ENCODE measurements around the gene SOCS7. TPM values are rescaled to one million over a fixed set of nuclear protein-coding genes. Genes with fewer than 3 reads are reported as not detected.

The SOCS7 gene
- total RNA-seq, 5 donors from 2014 or later (not counting 1 experiment from before 2014, with no cell fraction given): 18.9 to 24.5 (median 20.7) TPM

DNA sequence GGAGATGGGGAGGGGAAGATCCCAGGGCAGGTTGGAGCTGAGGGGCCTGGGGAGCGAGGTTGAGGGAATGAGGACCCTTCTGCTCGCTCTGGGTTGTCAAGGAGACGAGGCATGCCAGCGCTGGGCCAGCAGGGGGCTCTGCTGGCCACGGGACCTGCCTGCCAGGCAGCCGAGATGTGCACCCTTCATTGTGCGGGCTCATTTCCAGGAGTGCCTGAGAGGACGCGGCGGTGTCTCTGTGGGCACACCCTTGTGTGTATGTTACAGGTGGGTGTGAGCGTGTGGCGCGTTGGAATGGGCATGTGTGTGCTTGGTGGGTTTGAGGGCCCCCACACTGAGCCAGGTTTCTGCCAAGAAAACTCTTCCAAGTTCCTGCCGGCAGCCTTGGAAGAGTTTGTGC lies 92.5 kb downstream of the SOCS7 start:
- Histone ChIP-seq H3K4me3 (ENCODE audit: control insufficient read depth in 1 of 2, extremely low read depth in 1 of 2, low read length in 1 of 2) (no peak overlapping the region), H3K9me3 (no peaks in the 10 kb centered on the region), H3K27ac (ENCODE audit: low read length) (no peak overlapping the region), H3K4me1 (ENCODE audit: control insufficient read depth in 1 of 2, extremely low read depth in 1 of 2, insufficient read depth in 2 of 2, low read length in 2 of 2) (peaks cover 0 to 10% of the 10 kb centered on the region in 2 experiments), H3K27me3 (replicated peaks in 1 of 2; ENCODE audit: control insufficient read depth in 2 of 2, extremely low read depth in 1 of 2, insufficient read depth in 2 of 2, low read length in 1 of 2) (peaks cover 0 to 42% of the 10 kb centered on the region in 2 experiments), H3K36me3 (ENCODE audit: control insufficient read depth in 2 of 2, extremely low read depth in 1 of 2, insufficient read depth in 1 of 2, low read length in 1 of 2) (no peaks in the 10 kb centered on the region)
- ChIA-PET POLR2A (no interaction called here), CTCF (no interaction called here)
- H3K9me3 Mint-ChIP-seq: no peaks in the 10 kb centered on the region
- H3K27me3 Mint-ChIP-seq: peaks cover 0 to 14% of the 10 kb centered on the region in 2 donors
- ATAC-seq (replicated peaks in 1 of 4) (peak; percentile 83 to 89 (median 87)), DNase-seq (peak in 32 of 35 experiments; percentile 10 to 66 (median 44))
- 26% methylated on average over 12 of the region's 14 CpGs for WGBS (ENCODE audit: insufficient coverage)
- no peaks in the 10 kb centered on the region for H3K36me3 Mint-ChIP-seq
- H3K4me3 Mint-ChIP-seq: peak overlapping the region in 1 of 3 donors; percentile 44
- H3K4me1 Mint-ChIP-seq: peaks cover 3 to 10% (median 5%) of the 10 kb centered on the region in 3 donors
- H3K27ac Mint-ChIP-seq: no peak overlapping the region

DNA sequence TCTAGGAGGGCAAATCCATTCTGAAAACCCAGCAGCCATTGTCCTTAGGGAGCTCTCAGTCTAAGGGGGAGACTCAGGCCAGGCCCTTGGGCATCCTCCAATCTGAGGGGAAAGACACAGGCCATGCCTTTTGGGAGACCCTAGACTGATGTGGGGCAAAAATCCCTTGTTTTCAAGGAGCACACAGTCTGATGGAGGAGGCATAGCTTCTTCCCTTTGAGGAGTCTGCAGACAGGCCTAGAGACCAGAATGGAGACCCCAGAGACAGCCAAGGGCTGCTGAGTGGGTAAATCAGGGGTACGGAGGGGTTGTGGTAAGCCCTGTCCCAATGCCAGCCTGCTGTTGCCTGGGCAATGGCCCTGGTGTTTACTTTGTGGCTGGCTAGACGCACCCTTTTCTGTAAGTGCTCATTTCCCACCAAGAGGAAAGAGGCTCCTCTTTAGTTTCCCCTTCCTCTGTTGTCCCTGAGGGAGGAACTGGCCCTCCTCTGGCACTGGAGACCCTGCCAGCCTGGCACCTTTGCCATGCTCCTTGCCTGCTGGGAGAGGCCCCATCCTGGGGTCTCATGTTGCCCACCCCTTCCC lies 96.0 kb downstream of the SOCS7 start:
- ATAC-seq (replicated peaks in 1 of 4): no peak
- Histone ChIP-seq H3K9me3 (no peaks in the 10 kb centered on the region), H3K4me1 (ENCODE audit: control insufficient read depth in 1 of 2, extremely low read depth in 1 of 2, insufficient read depth in 2 of 2, low read length in 2 of 2) (peaks cover 0 to 10% of the 10 kb centered on the region in 2 experiments), H3K4me3 (ENCODE audit: control insufficient read depth in 1 of 2, extremely low read depth in 1 of 2, low read length in 1 of 2) (no peak overlapping the region), H3K27me3 (replicated peaks in 1 of 2; ENCODE audit: control insufficient read depth in 2 of 2, extremely low read depth in 1 of 2, insufficient read depth in 2 of 2, low read length in 1 of 2) (peaks cover 0 to 56% of the 10 kb centered on the region in 2 experiments), H3K27ac (ENCODE audit: low read length) (no peak overlapping the region), H3K36me3 (ENCODE audit: control insufficient read depth in 2 of 2, extremely low read depth in 1 of 2, insufficient read depth in 1 of 2, low read length in 1 of 2) (no peaks in the 10 kb centered on the region)
- no peak overlapping the region for H3K27ac Mint-ChIP-seq
- no peak overlapping the region for H3K4me3 Mint-ChIP-seq
- POLR2A ChIA-PET: no interaction called here
- no peak for DNase-seq
- peaks cover 6 to 10% (median 8%) of the 10 kb centered on the region in 3 donors for H3K4me1 Mint-ChIP-seq
- 31% methylated on average over 2 of the region's 2 CpGs for WGBS (ENCODE audit: insufficient coverage)
- H3K9me3 Mint-ChIP-seq: no peaks in the 10 kb centered on the region
- H3K36me3 Mint-ChIP-seq: no peaks in the 10 kb centered on the region
- H3K27me3 Mint-ChIP-seq: peaks cover 9 to 29% of the 10 kb centered on the region in 2 donors
- CTCF ChIA-PET: no interaction called here

DNA sequence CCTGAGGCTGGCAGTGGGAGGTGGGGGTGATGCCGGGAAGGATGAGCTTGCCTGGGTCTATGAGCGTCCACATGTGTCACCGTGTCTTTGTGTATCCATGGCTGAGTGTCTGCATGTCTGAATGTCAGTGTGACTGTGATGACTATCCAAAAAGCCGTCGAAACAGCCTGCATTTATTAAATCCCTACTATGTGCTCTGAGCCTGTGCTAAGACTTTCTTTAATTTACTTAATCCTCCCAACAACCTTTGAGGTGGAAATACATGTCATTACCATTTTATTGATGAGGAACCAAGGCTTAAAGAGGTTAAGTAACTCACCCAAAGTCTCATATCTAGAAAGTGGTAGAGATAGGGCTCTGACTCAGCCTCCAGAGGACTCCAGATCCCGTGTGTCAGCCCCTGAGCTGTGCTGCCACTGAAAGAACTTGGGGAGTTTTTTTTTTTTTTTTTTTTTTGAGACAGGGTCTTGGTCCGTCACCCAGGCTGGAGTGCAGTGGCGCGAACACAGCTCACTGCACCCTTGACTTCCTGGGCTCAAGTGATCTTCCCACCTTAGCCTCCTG lies 96.6 kb downstream of the SOCS7 start:
- POLR2A ChIA-PET: no interaction called here
- Mint-ChIP-seq H3K4me3 (no peak overlapping the region), H3K9me3 (no peaks in the 10 kb centered on the region), H3K36me3 (no peaks in the 10 kb centered on the region), H3K4me1 (peaks cover 13 to 16% (median 15%) of the 10 kb centered on the region in 3 donors), H3K27ac (no peak overlapping the region), H3K27me3 (peaks cover 16 to 31% of the 10 kb centered on the region in 2 donors)
- Histone ChIP-seq H3K27ac (ENCODE audit: low read length) (no peak overlapping the region), H3K4me1 (ENCODE audit: control insufficient read depth in 1 of 2, extremely low read depth in 1 of 2, insufficient read depth in 2 of 2, low read length in 2 of 2) (peaks cover 0 to 12% of the 10 kb centered on the region in 2 experiments), H3K27me3 (replicated peaks in 1 of 2; ENCODE audit: control insufficient read depth in 2 of 2, extremely low read depth in 1 of 2, insufficient read depth in 2 of 2, low read length in 1 of 2) (peaks cover 0 to 58% of the 10 kb centered on the region in 2 experiments), H3K36me3 (ENCODE audit: control insufficient read depth in 2 of 2, extremely low read depth in 1 of 2, insufficient read depth in 1 of 2, low read length in 1 of 2) (no peaks in the 10 kb centered on the region), H3K4me3 (ENCODE audit: control insufficient read depth in 1 of 2, extremely low read depth in 1 of 2, low read length in 1 of 2) (no peak overlapping the region), H3K9me3 (no peaks in the 10 kb centered on the region)
- DNase-seq (no peak), ATAC-seq (replicated peaks in 1 of 4) (no peak)
- no CpG with 5 or more reads among the region's 9 CpGs for WGBS (ENCODE audit: insufficient coverage)
- CTCF ChIA-PET: no interaction called here

DNA sequence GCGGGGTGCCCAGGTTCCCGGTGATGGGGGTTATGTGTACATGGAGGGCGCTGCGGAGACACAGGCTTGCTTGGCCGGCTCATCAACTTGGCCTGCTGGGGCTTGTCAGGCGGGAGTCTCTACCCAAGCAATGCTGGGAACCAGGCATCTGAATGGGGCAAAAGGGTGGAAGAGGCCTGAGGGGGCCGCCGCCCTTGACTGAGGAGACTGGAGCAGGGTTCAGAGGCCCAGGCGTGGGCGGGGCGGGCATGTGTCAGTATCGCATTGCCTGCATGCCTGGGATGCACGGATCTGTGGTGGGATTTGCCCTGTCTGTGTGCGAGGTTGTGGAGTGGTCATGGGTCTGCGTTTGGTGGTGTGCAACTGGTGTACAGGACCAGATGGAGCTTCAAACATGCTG lies 97.7 kb downstream of the SOCS7 start:
- POLR2A ChIA-PET: no interaction called here
- ATAC-seq (replicated peaks in 1 of 4) (no peak), DNase-seq (no peak)
- Histone ChIP-seq H3K27ac (ENCODE audit: low read length) (no peak overlapping the region), H3K4me1 (ENCODE audit: control insufficient read depth in 1 of 2, extremely low read depth in 1 of 2, insufficient read depth in 2 of 2, low read length in 2 of 2) (peaks cover 0 to 8% of the 10 kb centered on the region in 2 experiments), H3K4me3 (ENCODE audit: control insufficient read depth in 1 of 2, extremely low read depth in 1 of 2, low read length in 1 of 2) (no peak overlapping the region), H3K36me3 (ENCODE audit: control insufficient read depth in 2 of 2, extremely low read depth in 1 of 2, insufficient read depth in 1 of 2, low read length in 1 of 2) (no peaks in the 10 kb centered on the region), H3K9me3 (no peaks in the 10 kb centered on the region), H3K27me3 (replicated peaks in 1 of 2; ENCODE audit: control insufficient read depth in 2 of 2, extremely low read depth in 1 of 2, insufficient read depth in 2 of 2, low read length in 1 of 2) (peaks cover 0 to 56% of the 10 kb centered on the region in 2 experiments)
- H3K9me3 Mint-ChIP-seq: no peaks in the 10 kb centered on the region
- WGBS (ENCODE audit: insufficient coverage): 84% methylated on average over 14 of the region's 15 CpGs
- H3K27ac Mint-ChIP-seq: no peak overlapping the region
- peaks cover 12 to 15% (median 12%) of the 10 kb centered on the region in 3 donors for H3K4me1 Mint-ChIP-seq
- no peak overlapping the region for H3K4me3 Mint-ChIP-seq
- peaks cover 17 to 33% of the 10 kb centered on the region in 2 donors for H3K27me3 Mint-ChIP-seq
- CTCF ChIA-PET: interaction anchor here in 1 of 2 donors (0.5 kb wide), 1 partner anchor 60 kb away, joined by 3 read pairs; no protein-coding TSS in a partner anchor
- no peaks in the 10 kb centered on the region for H3K36me3 Mint-ChIP-seq

DNA sequence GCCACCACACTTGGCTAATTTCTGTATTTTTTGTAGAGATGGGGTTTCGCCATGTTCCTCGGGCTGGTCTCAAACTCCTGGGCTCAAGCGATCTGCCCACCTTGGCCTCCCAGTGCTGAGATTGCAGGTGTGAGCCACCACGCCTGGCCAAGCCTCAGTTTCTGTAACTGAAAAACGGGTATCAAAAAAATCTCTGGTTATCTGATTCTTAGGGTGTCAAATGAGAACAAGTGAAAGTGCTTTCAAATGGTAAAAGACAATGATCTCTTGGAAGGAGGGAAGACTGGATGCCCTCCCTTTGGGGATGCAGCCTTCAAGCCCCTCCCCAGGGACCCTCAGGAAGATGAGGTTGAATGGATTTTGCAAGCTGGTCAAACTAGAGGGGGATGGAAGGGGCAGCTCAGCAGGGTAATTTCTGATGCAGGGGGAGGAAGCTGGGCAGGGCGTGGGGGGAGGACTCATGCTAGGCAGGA lies 98.9 kb downstream of the SOCS7 start:
- H3K4me1 Mint-ChIP-seq: peaks cover 17 to 22% (median 19%) of the 10 kb centered on the region in 3 donors
- no peaks in the 10 kb centered on the region for H3K36me3 ChIP-seq (ENCODE audit: control insufficient read depth in 2 of 2, extremely low read depth in 1 of 2, insufficient read depth in 1 of 2, low read length in 1 of 2)
- no peaks in the 10 kb centered on the region for H3K36me3 Mint-ChIP-seq
- no peak overlapping the region for H3K27ac ChIP-seq (ENCODE audit: low read length)
- WGBS (ENCODE audit: insufficient coverage): 73% methylated on average over 3 of the region's 6 CpGs
- H3K27ac Mint-ChIP-seq: no peak overlapping the region
- no peaks in the 10 kb centered on the region for H3K9me3 Mint-ChIP-seq
- H3K27me3 Mint-ChIP-seq: peaks cover 25 to 42% of the 10 kb centered on the region in 2 donors
- peaks cover 4 to 8% of the 10 kb centered on the region in 2 experiments for H3K4me1 ChIP-seq (ENCODE audit: control insufficient read depth in 1 of 2, extremely low read depth in 1 of 2, insufficient read depth in 2 of 2, low read length in 2 of 2)
- no peak overlapping the region for H3K4me3 ChIP-seq (ENCODE audit: control insufficient read depth in 1 of 2, extremely low read depth in 1 of 2, low read length in 1 of 2)
- H3K9me3 ChIP-seq: no peaks in the 10 kb centered on the region
- no peak overlapping the region for H3K4me3 Mint-ChIP-seq
- POLR2A ChIA-PET: no interaction called here
- peaks cover 0 to 63% of the 10 kb centered on the region in 2 experiments for H3K27me3 ChIP-seq (replicated peaks in 1 of 2; ENCODE audit: control insufficient read depth in 2 of 2, extremely low read depth in 1 of 2, insufficient read depth in 2 of 2, low read length in 1 of 2)
- no peak for ATAC-seq (replicated peaks in 1 of 4)
- no peak for DNase-seq
- CTCF ChIA-PET: no interaction called here

DNA sequence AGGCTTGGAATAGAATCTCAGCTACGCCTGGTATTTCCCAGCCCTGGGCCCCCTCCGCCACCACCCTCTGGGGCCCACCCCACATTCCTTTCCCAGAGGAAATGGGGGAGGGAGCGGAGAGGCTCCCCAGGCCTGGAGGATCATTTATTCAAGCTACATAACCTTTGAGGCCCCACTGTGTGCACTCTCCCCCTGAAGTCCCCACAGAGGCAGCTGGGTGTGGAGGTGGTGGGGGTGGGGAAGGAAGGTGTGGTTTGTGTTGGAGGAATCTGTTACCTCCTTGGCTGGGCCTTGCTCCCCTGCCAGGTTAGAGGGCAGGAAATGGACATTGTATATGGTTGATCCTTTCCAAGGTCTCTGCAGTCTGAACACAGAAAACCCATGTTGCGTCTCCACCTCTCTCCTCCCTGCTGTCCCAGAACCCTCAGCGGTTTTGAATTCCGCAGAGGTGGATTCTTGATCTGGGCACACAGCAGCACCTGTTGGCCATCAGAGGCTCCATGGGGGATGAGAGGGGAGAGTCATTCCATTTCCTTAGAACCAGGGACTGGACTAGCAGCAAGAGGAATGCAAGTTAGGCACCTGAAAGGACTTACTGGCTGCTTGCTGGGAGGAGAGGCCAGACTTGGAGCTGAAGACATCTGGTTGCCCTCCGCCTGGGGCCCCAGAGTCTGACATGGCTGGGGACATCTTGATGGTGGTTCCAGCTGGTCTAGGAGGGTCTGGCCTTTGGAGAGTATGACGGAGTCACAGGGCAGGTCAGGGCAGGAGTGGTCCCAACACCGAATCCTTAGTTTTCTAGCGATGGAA lies 99.6 kb downstream of the SOCS7 start:
- POLR2A ChIA-PET: no interaction called here
- WGBS (ENCODE audit: insufficient coverage): 83% methylated on average over 2 of the region's 10 CpGs
- DNase-seq: no peak
- Histone ChIP-seq H3K4me1 (ENCODE audit: control insufficient read depth in 1 of 2, extremely low read depth in 1 of 2, insufficient read depth in 2 of 2, low read length in 2 of 2) (peaks cover 4 to 8% of the 10 kb centered on the region in 2 experiments), H3K9me3 (no peaks in the 10 kb centered on the region), H3K4me3 (ENCODE audit: control insufficient read depth in 1 of 2, extremely low read depth in 1 of 2, low read length in 1 of 2) (no peak overlapping the region), H3K27me3 (replicated peaks in 1 of 2; ENCODE audit: control insufficient read depth in 2 of 2, extremely low read depth in 1 of 2, insufficient read depth in 2 of 2, low read length in 1 of 2) (peaks cover 0 to 69% of the 10 kb centered on the region in 2 experiments), H3K27ac (ENCODE audit: low read length) (no peak overlapping the region), H3K36me3 (ENCODE audit: control insufficient read depth in 2 of 2, extremely low read depth in 1 of 2, insufficient read depth in 1 of 2, low read length in 1 of 2) (no peaks in the 10 kb centered on the region)
- no peak for ATAC-seq (replicated peaks in 1 of 4)
- Mint-ChIP-seq H3K4me3 (no peak overlapping the region), H3K27ac (no peak overlapping the region), H3K4me1 (peaks cover 17 to 22% (median 19%) of the 10 kb centered on the region in 3 donors), H3K36me3 (no peaks in the 10 kb centered on the region), H3K9me3 (no peaks in the 10 kb centered on the region), H3K27me3 (peaks cover 25 to 47% of the 10 kb centered on the region in 2 donors)
- CTCF ChIA-PET: no interaction called here

Measured in T-cell (primary cell).